ENCODE data around the gene B4GALT5.
A peak's percentile ranks its signal among the peaks of the same experiment; 100 is the strongest.

The B4GALT5 gene

GRCh38 chr20:49690899-49691620 lies 22.6 kb downstream of the B4GALT5 start:
- no peak overlapping the region for H3K4ac ChIP-seq (ENCODE audit: low read depth in 1 of 2, low read length in 2 of 2)

GRCh38 chr20:49687595-49688567 lies 25.8 kb downstream of the B4GALT5 start:
- H3K4me3 ChIP-seq (ENCODE audit: insufficient read depth in 1 of 2, low read depth in 1 of 2, low read length in 2 of 2), result no peak overlapping the region
- H3K23ac ChIP-seq (ENCODE audit: low read length in 2 of 2), result no peak overlapping the region
- H3K27ac ChIP-seq (ENCODE audit: low read length, poor library complexity, severe bottlenecking), result peak overlapping the region; percentile 25
- peak overlapping the region in 1 of 2 experiments; percentile 58 for H3K4ac ChIP-seq (ENCODE audit: low read depth in 1 of 2, low read length in 2 of 2)
- no peak for DNase-seq
- H2BK15ac ChIP-seq (ENCODE audit: low read depth, poor library complexity, severe bottlenecking), result no peak overlapping the region
- H3K14ac ChIP-seq (ENCODE audit: low read length in 2 of 2), result no peak overlapping the region
- no peaks in the 10 kb centered on the region for H3K79me1 ChIP-seq (replicated peaks; ENCODE audit: low read length, poor library complexity, severe bottlenecking)
- H2BK120ac ChIP-seq (ENCODE audit: low read depth, low read length), result no peak overlapping the region
- H3K36me3 ChIP-seq (ENCODE audit: control insufficient read depth in 1 of 2, insufficient read depth in 2 of 2, low read depth in 1 of 2, low read length in 2 of 2), result peaks cover under 1 to 3% of the 10 kb centered on the region in 2 experiments
- H3K4me2 ChIP-seq (ENCODE audit: low read length, poor library complexity, severe bottlenecking), result no peak overlapping the region
- H2BK12ac ChIP-seq (ENCODE audit: low read length in 2 of 2), result no peak overlapping the region
- H3K9ac ChIP-seq (ENCODE audit: low read length), result peak overlapping the region; percentile 7
- no peak overlapping the region for H4K91ac ChIP-seq (ENCODE audit: low read length)
- no peak overlapping the region for H2BK5ac ChIP-seq (ENCODE audit: low read depth, low read length, poor library complexity, severe bottlenecking)
- H4K8ac ChIP-seq (ENCODE audit: low read length), result no peak overlapping the region
- H3K18ac ChIP-seq (ENCODE audit: low read depth in 1 of 2, low read length in 2 of 2), result no peak overlapping the region
- H2AK5ac ChIP-seq (ENCODE audit: low read length, severe bottlenecking), result peak overlapping the region; percentile 69
- H3K4me1 ChIP-seq (ENCODE audit: control insufficient read depth, insufficient read depth, low read depth, low read length), result peaks cover 27% of the 10 kb centered on the region
- H3K9me3 ChIP-seq (ENCODE audit: control insufficient read depth, low read length), result no peaks in the 10 kb centered on the region
- 72% methylated on average over 4 of the region's 4 CpGs for WGBS
- no peaks in the 10 kb centered on the region for H3K27me3 ChIP-seq (ENCODE audit: control insufficient read depth in 1 of 2, insufficient read depth in 1 of 2, low read length in 2 of 2)
- H2AFZ ChIP-seq (ENCODE audit: low read depth, low read length), result no peak overlapping the region

More at GRCh38 chr20:49690899-49691620, 22.6 kb downstream of the B4GALT5 start:
- Histone ChIP-seq H2BK15ac (ENCODE audit: low read depth, poor library complexity, severe bottlenecking) (no peak overlapping the region), H3K4me3 (ENCODE audit: insufficient read depth in 1 of 2, low read depth in 1 of 2, low read length in 2 of 2) (no peak overlapping the region), H2BK12ac (ENCODE audit: low read length in 2 of 2) (no peak overlapping the region), H3K27me3 (ENCODE audit: control insufficient read depth in 1 of 2, insufficient read depth in 1 of 2, low read length in 2 of 2) (no peaks in the 10 kb centered on the region), H3K79me1 (replicated peaks; ENCODE audit: low read length, poor library complexity, severe bottlenecking) (no peaks in the 10 kb centered on the region), H3K4me2 (ENCODE audit: low read length, poor library complexity, severe bottlenecking) (peak overlapping the region; percentile 40), H2BK5ac (ENCODE audit: low read depth, low read length, poor library complexity, severe bottlenecking) (no peak overlapping the region), H3K4me1 (ENCODE audit: control insufficient read depth, insufficient read depth, low read depth, low read length) (peaks cover 26% of the 10 kb centered on the region), H3K18ac (ENCODE audit: low read depth in 1 of 2, low read length in 2 of 2) (peak overlapping the region in 1 of 2 experiments; percentile 48), H2BK120ac (ENCODE audit: low read depth, low read length) (no peak overlapping the region), H4K91ac (ENCODE audit: low read length) (no peak overlapping the region), H3K27ac (ENCODE audit: low read length, poor library complexity, severe bottlenecking) (peak overlapping the region; percentile 45), H4K8ac (ENCODE audit: low read length) (no peak overlapping the region), H3K9ac (ENCODE audit: low read length) (no peak overlapping the region), H3K14ac (ENCODE audit: low read length in 2 of 2) (no peak overlapping the region), H2AFZ (ENCODE audit: low read depth, low read length) (no peak overlapping the region), H3K36me3 (ENCODE audit: control insufficient read depth in 1 of 2, insufficient read depth in 2 of 2, low read depth in 1 of 2, low read length in 2 of 2) (no peaks in the 10 kb centered on the region), H3K23ac (ENCODE audit: low read length in 2 of 2) (no peak overlapping the region), H3K9me3 (ENCODE audit: control insufficient read depth, low read length) (no peaks in the 10 kb centered on the region), H2AK5ac (ENCODE audit: low read length, severe bottlenecking) (no peak overlapping the region)
- DNase-seq, result peak; percentile 53
- 85% methylated on average over 8 of the region's 9 CpGs for WGBS

GRCh38 chr20:49685809-49686208 lies 27.9 kb downstream of the B4GALT5 start:
- WGBS, result no CpG with 5 or more reads among the region's 2 CpGs
- H3K36me3 ChIP-seq (ENCODE audit: control insufficient read depth in 1 of 2, insufficient read depth in 2 of 2, low read depth in 1 of 2, low read length in 2 of 2), result peaks cover 6 to 12% of the 10 kb centered on the region in 2 experiments

More at GRCh38 chr20:49685809-49686208, 27.9 kb downstream of the B4GALT5 start:
- Histone ChIP-seq H3K4me2 (ENCODE audit: low read length, poor library complexity, severe bottlenecking) (no peak overlapping the region), H2AK5ac (ENCODE audit: low read length, severe bottlenecking) (no peak overlapping the region), H3K27me3 (ENCODE audit: control insufficient read depth in 1 of 2, insufficient read depth in 1 of 2, low read length in 2 of 2) (no peaks in the 10 kb centered on the region), H2BK5ac (ENCODE audit: low read depth, low read length, poor library complexity, severe bottlenecking) (no peak overlapping the region), H2AFZ (ENCODE audit: low read depth, low read length) (no peak overlapping the region), H3K4me1 (ENCODE audit: control insufficient read depth, insufficient read depth, low read depth, low read length) (peaks cover 34% of the 10 kb centered on the region), H2BK15ac (ENCODE audit: low read depth, poor library complexity, severe bottlenecking) (no peak overlapping the region), H3K18ac (ENCODE audit: low read depth in 1 of 2, low read length in 2 of 2) (no peak overlapping the region), H3K79me1 (replicated peaks; ENCODE audit: low read length, poor library complexity, severe bottlenecking) (no peaks in the 10 kb centered on the region), H4K8ac (ENCODE audit: low read length) (no peak overlapping the region), H4K91ac (ENCODE audit: low read length) (no peak overlapping the region), H3K14ac (ENCODE audit: low read length in 2 of 2) (no peak overlapping the region), H3K23ac (ENCODE audit: low read length in 2 of 2) (no peak overlapping the region), H2BK120ac (ENCODE audit: low read depth, low read length) (no peak overlapping the region), H2BK12ac (ENCODE audit: low read length in 2 of 2) (no peak overlapping the region), H3K4ac (ENCODE audit: low read depth in 1 of 2, low read length in 2 of 2) (no peak overlapping the region), H3K4me3 (ENCODE audit: insufficient read depth in 1 of 2, low read depth in 1 of 2, low read length in 2 of 2) (peak overlapping the region in 1 of 2 experiments; percentile 36), H3K9ac (ENCODE audit: low read length) (peak overlapping the region; percentile 74), H3K9me3 (ENCODE audit: control insufficient read depth, low read length) (no peaks in the 10 kb centered on the region), H3K27ac (ENCODE audit: low read length, poor library complexity, severe bottlenecking) (peak overlapping the region; percentile 87)
- peak; percentile 65 for DNase-seq

Measured in mesenchymal stem cell (in vitro differentiated cells and primary cell).